Endothelial cell of hepatic sinusoid (primary cell): ENCODE results near the gene ZNF189.

ENCODE experiments used
- in situ Hi-C: cut with HindIII; loops from 2 replicates; pipeline ENCODE4 v1.10.0; 2017; ENCODE audit warnings: low sequenced_read_pairs

The ZNF189 gene

GRCh38 chr9:101448680-101449070, 50.0 kb downstream of the ZNF189 start:
- in situ Hi-C loops: no loop called here

GRCh38 chr9:101449071-101449721, 50.5 kb downstream of the ZNF189 start:
- in situ Hi-C loops: no loop called here

- in situ Hi-C loops: no loop called here
Measured at GRCh38 chr9:101450931-101451330, 52.3 kb downstream of the ZNF189 start.

GRCh38 chr9:101451498-101451897, 52.8 kb downstream of the ZNF189 start:
- in situ Hi-C loops: no loop called here

GRCh38 chr9:101453776-101454570, 55.3 kb downstream of the ZNF189 start:
- in situ Hi-C loops: no loop called here

GRCh38 chr9:101455656-101456240, 57.1 kb downstream of the ZNF189 start:
- in situ Hi-C loops: no loop called here

- in situ Hi-C loops: no loop called here
Measured at GRCh38 chr9:101457003-101457402, 58.4 kb downstream of the ZNF189 start.

- in situ Hi-C loops: no loop called here
Measured at GRCh38 chr9:101458963-101459631, 60.4 kb downstream of the ZNF189 start.
